SK-N-SH (cell line): Measurements from ENCODE around the gene GRPEL2. TPM values are rescaled to one million over a fixed set of nuclear protein-coding genes. Genes with fewer than 3 reads are reported as not detected.

ENCODE experiments used
- CTCF ChIA-PET: fragments of 300-600, 350-600 bp; formaldehyde crosslinking; extraction: SDS; loops from one replicate; lab custom pipeline; 2021; lab: Yijun Ruan, JAX
- POLR2A ChIA-PET: fragments of 350-600 bp; sonication (Branson Sonifier 250); formaldehyde crosslinking; extraction: SDS; loops from one replicate; lab custom pipeline; 2020; ENCODE audit warnings: antibody characterized with exemption, inconsistent platforms; lab: Yijun Ruan, JAX
- DNase-seq: peaks from one replicate; pipeline ENCODE4 v3.0.0; 2012
- H2AFZ ChIP-seq: fragments of 200-600 bp; sonication (generic); 2 replicates; pipeline ENCODE4 v1.8.1; 2016; ENCODE audit warnings: antibody characterized with exemption, mild to moderate bottlenecking, low read depth
- H3F3A ChIP-seq: fragments of 200-600 bp; sonication (generic); replicated peaks from 2 replicates; pipeline ENCODE3; 2016; ENCODE audit warnings: antibody characterized with exemption, mild to moderate bottlenecking; ENCODE audit not compliant: insufficient read depth
- H3K27ac ChIP-seq, 2 experiments: fragments of 200-500 bp in 1 of 2; fragments of 200-600 bp in 1 of 2; sonication (Bioruptor generic) in 1 of 2; sonication (generic), shearing (Covaris generic) in 1 of 2; 2 replicates each; pipeline versions ENCODE4 v1.5.1 to v1.6.1; 2014 to 2016; ENCODE audit warnings: low read depth in 2 of 2, inconsistent platforms in 1 of 2, low read length in 1 of 2, mild to moderate bottlenecking in 1 of 2, mixed read lengths in 1 of 2
- H3K27me3 ChIP-seq: fragments of 200-600 bp; sonication (generic), shearing (Covaris generic); 2 replicates; pipeline ENCODE4 v1.6.1; 2016; ENCODE audit warnings: mixed run types; ENCODE audit not compliant: insufficient read depth
- H3K36me3 ChIP-seq, 2 experiments: fragments of 200-500 bp in 1 of 2; fragments of 200-600 bp in 1 of 2; sonication (Bioruptor generic) in 1 of 2; sonication (generic) in 1 of 2; replicated peaks in 1 of 2; 2 replicates each; pipeline versions ENCODE3 to v1.5.1; 2014 to 2016; ENCODE audit warnings: low read length in 1 of 2, mild to moderate bottlenecking in 1 of 2; ENCODE audit not compliant: insufficient read depth in 2 of 2, control insufficient read depth in 1 of 2
- H3K4me1 ChIP-seq, 2 experiments: fragments of 200-500 bp in 1 of 2; fragments of 200-600 bp in 1 of 2; sonication (Bioruptor generic) in 1 of 2; sonication (generic), shearing (Covaris generic) in 1 of 2; 2 replicates each; pipeline versions ENCODE4 v1.5.1 to v1.6.1; 2014 to 2016; ENCODE audit warnings: low read depth in 1 of 2, low read length in 1 of 2, mixed run types in 1 of 2; ENCODE audit not compliant: insufficient read depth in 2 of 2, control insufficient read depth in 1 of 2
- H3K4me2 ChIP-seq: fragments of 200-600 bp; sonication (generic), shearing (Covaris generic); 2 replicates; pipeline ENCODE4 v1.6.1; 2017; ENCODE audit warnings: mixed run types
- H3K4me3 ChIP-seq, 2 experiments: fragments of 200-500 bp in 1 of 2; fragments of 200-600 bp in 1 of 2; sonication (Bioruptor generic) in 1 of 2; sonication (generic), shearing (Covaris generic) in 1 of 2; 2 replicates each; pipeline versions ENCODE4 v1.5.1 to v1.8.1; 2014 to 2016; ENCODE audit warnings: low read depth in 2 of 2, inconsistent platforms in 1 of 2, low read length in 1 of 2, mild to moderate bottlenecking in 1 of 2, mixed read lengths in 1 of 2, moderate library complexity in 1 of 2
- H3K79me2 ChIP-seq: fragments of 200-600 bp; sonication (generic); 2 replicates; pipeline ENCODE4 v1.8.1; 2017; ENCODE audit warnings: mild to moderate bottlenecking; ENCODE audit not compliant: insufficient read depth
- H3K9ac ChIP-seq: fragments of 200-600 bp; sonication (generic); 2 replicates; pipeline ENCODE4 v1.6.1; 2017; ENCODE audit warnings: mixed run types
- H3K9me2 ChIP-seq: fragments of 200-600 bp; sonication (generic); 2 replicates; pipeline ENCODE4 v1.6.1; 2017; ENCODE audit warnings: mixed run types
- H3K9me3 ChIP-seq: fragments of 200-600 bp; sonication (generic); 2 replicates; pipeline ENCODE4 v1.6.1; 2017; ENCODE audit warnings: mixed run types, mild to moderate bottlenecking, moderate library complexity
- H4K20me1 ChIP-seq: fragments of 200-600 bp; sonication (generic); 2 replicates; pipeline ENCODE4 v1.6.1; 2017; ENCODE audit warnings: mild to moderate bottlenecking, mixed run types; ENCODE audit not compliant: insufficient read depth
- CHD2 ChIP-seq: fragments of 150-350 bp; IDR thresholded peaks from 2 replicates; pipeline ENCODE4 v1.6.1; 2018; ENCODE audit warnings: low read length; ENCODE audit not compliant: partially characterized antibody
- CTCF ChIP-seq: fragments of 200-600 bp; sonication (generic); IDR thresholded peaks from 2 replicates; pipeline ENCODE4 v1.6.1; 2017; ENCODE audit warnings: antibody characterized with exemption, mild to moderate bottlenecking, moderate library complexity
- ELF1 ChIP-seq: IDR thresholded peaks from 2 replicates; pipeline ENCODE4 v1.4.0; 2012
- FOSL2 ChIP-seq: IDR thresholded peaks from 2 replicates; pipeline ENCODE4 v1.4.0; 2012; ENCODE audit warnings: low read depth, mild to moderate bottlenecking, moderate library complexity, borderline replicate concordance
- GABPA ChIP-seq: IDR thresholded peaks from 2 replicates; pipeline ENCODE4 v1.4.0; 2012; ENCODE audit warnings: low read depth, mild to moderate bottlenecking
- IRF3 ChIP-seq: fragments of 150-350 bp; IDR thresholded peaks from 2 replicates; pipeline ENCODE4 v1.6.1; 2016; ENCODE audit warnings: mild to moderate bottlenecking, low read depth, low read length
- MAX ChIP-seq: IDR thresholded peaks from 2 replicates; pipeline ENCODE4 v1.4.0; 2012; ENCODE audit warnings: low read depth
- NRF1 ChIP-seq: IDR thresholded peaks from 2 replicates; pipeline ENCODE4 v1.6.1; 2012; ENCODE audit warnings: low read depth, mild to moderate bottlenecking, low read length
- POLR2AphosphoS5 ChIP-seq: IDR thresholded peaks from 2 replicates; pipeline ENCODE4 v1.6.1; 2012; ENCODE audit warnings: low read depth, low read length
- RCOR1 ChIP-seq: fragments of 150-350 bp; IDR thresholded peaks from 2 replicates; pipeline ENCODE4 v1.6.1; 2017; ENCODE audit warnings: antibody characterized with exemption, low read length
- REST ChIP-seq: IDR thresholded peaks from 2 replicates; pipeline ENCODE4 v1.6.1; 2012; ENCODE audit warnings: mild to moderate bottlenecking, low read depth, low read length, moderate library complexity
- RFX5 ChIP-seq: IDR thresholded peaks from 2 replicates; pipeline ENCODE4 v1.6.1; 2012; ENCODE audit warnings: mild to moderate bottlenecking, improper control_type of control experiment, low read length
- RXRA ChIP-seq: IDR thresholded peaks from 2 replicates; pipeline ENCODE4 v1.4.0; 2012; ENCODE audit warnings: low read depth, mild to moderate bottlenecking, borderline replicate concordance
- SMC3 ChIP-seq: IDR thresholded peaks from 2 replicates; pipeline ENCODE4 v1.6.1; 2012; ENCODE audit warnings: low read depth, low read length, improper control_type of control experiment
- TCF12 ChIP-seq: IDR thresholded peaks from 2 replicates; pipeline ENCODE4 v1.4.0; 2012
- TEAD4 ChIP-seq: IDR thresholded peaks from 2 replicates; pipeline ENCODE4 v1.4.0; 2012; ENCODE audit warnings: mild to moderate bottlenecking, borderline replicate concordance; ENCODE audit not compliant: insufficient read depth
- USF1 ChIP-seq: IDR thresholded peaks from 2 replicates; pipeline ENCODE4 v1.4.0; 2012; ENCODE audit warnings: low read depth, borderline replicate concordance
- USF2 ChIP-seq: fragments of 150-350 bp; IDR thresholded peaks from 2 replicates; pipeline ENCODE4 v1.6.1; 2017; ENCODE audit warnings: antibody characterized with exemption, low read length, low read depth, borderline replicate concordance
- YY1 ChIP-seq: IDR thresholded peaks from 2 replicates; pipeline ENCODE4 v1.4.0; 2012; ENCODE audit warnings: low read depth, mild to moderate bottlenecking
- ZBTB33 ChIP-seq: IDR thresholded peaks from 2 replicates; pipeline ENCODE4 v1.4.0; 2012; ENCODE audit warnings: low read depth, borderline replicate concordance
- WGBS: methylation state at CpG from one replicate; pipeline ENCODE4 v1.1.6; 2017; ENCODE audit warnings: low lambda C conversion rate; 5-methylcytosine and 5-hydroxymethylcytosine counted together
- polyA plus RNA-seq, 3 experiments: library from polyadenylated mRNA; depleted of rRNA; stranded (reverse); fragments of >200 nt; gene quantifications; 2 replicates each; pipeline ENCODE4 v1.2.3, GENCODE V29; 2012

GRPEL2 gene
- polyA plus RNA-seq, 1 of the 3 experiments (the other 2 are of a cell fraction): 4.6 TPM

- no peak for TF ChIP-seq USF2
These were observed 26.1 kb upstream of the GRPEL2 start (continued) for GRCh38 chr5:149319174-149319573.

GRCh38 chr5:149320791-149321330 is 24.4 kb upstream of the GRPEL2 start:
- Histone ChIP-seq H2AFZ (peak overlapping the region; percentile 99), H3K4me1 (peaks cover 22 to 23% of the 10 kb centered on the region in 2 experiments), H3K36me3 (no peaks in the 10 kb centered on the region), H4K20me1 (no peaks in the 10 kb centered on the region), H3K9ac (peak overlapping the region; percentile 54; the same call in 1 of the 2 replicates), H3K79me2 (no peaks in the 10 kb centered on the region), H3F3A (peaks cover 13% of the 10 kb centered on the region), H3K9me3 (no peaks in the 10 kb centered on the region), H3K4me2 (peak overlapping the region; percentile 69), H3K27ac (peak overlapping the region; percentile 83 to 96), H3K27me3 (no peaks in the 10 kb centered on the region), H3K9me2 (no peaks in the 10 kb centered on the region), H3K4me3 (no peak overlapping the region; a peak in 1 of 4 replicates)
- ChIA-PET CTCF (interaction anchor here (0.8 to 9.4 kb wide), 10 partner anchors 25 to 250 kb away, joined by 3 to 120 read pairs (median 5); partner anchors contain the start of gene PCYOX1L), POLR2A (interaction anchor here (0.7 to 2.5 kb wide), 10 partner anchors 9 to 303 kb away, joined by 3 to 33 read pairs (median 4); partner anchors contain the start of genes CSNK1A1, GRPEL2 and PCYOX1L)
- WGBS: 26% methylated on average over 3 of the region's 4 CpGs
- peak; percentile 88 for DNase-seq
- TF ChIP-seq TCF12: peak; percentile 48; the same call in 1 of the 2 replicates
- TF ChIP-seq REST: no peak
- no peak for TF ChIP-seq NRF1
- TF ChIP-seq ELF1: no peak
- TF ChIP-seq POLR2AphosphoS5: peak; percentile 87
- no peak for TF ChIP-seq GABPA
- no peak for TF ChIP-seq FOSL2
- peak; percentile 63 for TF ChIP-seq RCOR1
- no peak for TF ChIP-seq SMC3
- TF ChIP-seq CHD2: peak; percentile 39
- TF ChIP-seq CTCF: no peak
- peak; percentile 92 for TF ChIP-seq USF1
- TF ChIP-seq MAX: peak; percentile 80
- TF ChIP-seq TEAD4: no peak
- TF ChIP-seq IRF3: no peak
- no peak for TF ChIP-seq ZBTB33
- TF ChIP-seq YY1: peak; percentile 66; the same call in 1 of the 2 replicates
- no peak for TF ChIP-seq RFX5
- no peak for TF ChIP-seq RXRA
